ENCODE results near the gene NFATC2.

Gene NFATC2

DNA sequence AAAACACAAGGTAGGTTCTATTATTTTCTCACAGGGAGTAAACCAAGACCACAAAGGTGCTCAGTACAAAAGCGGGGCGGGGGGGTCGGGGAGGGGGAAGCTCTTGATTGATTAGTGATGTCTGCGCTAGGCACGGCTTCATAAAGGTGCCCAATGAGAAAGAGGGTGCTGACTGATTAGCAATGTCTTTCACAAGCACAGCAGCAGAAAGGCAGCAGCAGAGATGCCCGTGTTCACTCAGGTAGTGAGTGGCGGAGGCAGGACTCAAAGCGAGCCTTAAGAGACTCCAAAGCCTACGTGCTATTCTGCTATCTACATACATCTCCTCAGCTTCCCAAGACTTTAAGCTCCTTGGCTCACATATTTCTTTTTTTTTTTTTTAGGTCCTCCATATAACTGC is 20.3 kb downstream of the NFATC2 start:
- H3K27ac ChIP-seq, result no peak overlapping the region
- TF ChIP-seq, protein P1, sequence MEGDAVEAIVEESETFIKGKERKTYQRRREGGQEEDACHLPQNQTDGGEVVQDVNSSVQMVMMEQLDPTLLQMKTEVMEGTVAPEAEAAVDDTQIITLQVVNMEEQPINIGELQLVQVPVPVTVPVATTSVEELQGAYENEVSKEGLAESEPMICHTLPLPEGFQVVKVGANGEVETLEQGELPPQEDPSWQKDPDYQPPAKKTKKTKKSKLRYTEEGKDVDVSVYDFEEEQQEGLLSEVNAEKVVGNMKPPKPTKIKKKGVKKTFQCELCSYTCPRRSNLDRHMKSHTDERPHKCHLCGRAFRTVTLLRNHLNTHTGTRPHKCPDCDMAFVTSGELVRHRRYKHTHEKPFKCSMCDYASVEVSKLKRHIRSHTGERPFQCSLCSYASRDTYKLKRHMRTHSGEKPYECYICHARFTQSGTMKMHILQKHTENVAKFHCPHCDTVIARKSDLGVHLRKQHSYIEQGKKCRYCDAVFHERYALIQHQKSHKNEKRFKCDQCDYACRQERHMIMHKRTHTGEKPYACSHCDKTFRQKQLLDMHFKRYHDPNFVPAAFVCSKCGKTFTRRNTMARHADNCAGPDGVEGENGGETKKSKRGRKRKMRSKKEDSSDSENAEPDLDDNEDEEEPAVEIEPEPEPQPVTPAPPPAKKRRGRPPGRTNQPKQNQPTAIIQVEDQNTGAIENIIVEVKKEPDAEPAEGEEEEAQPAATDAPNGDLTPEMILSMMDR (conservative IDR thresholded peaks at IDR 0.05), result no peak

GRCh38 chr20:51517839-51518238 is 24.7 kb downstream of the NFATC2 start:
- no peak overlapping the region for H3K27ac ChIP-seq
- TF ChIP-seq, protein P1 (conservative IDR thresholded peaks at IDR 0.05), result no peak

DNA sequence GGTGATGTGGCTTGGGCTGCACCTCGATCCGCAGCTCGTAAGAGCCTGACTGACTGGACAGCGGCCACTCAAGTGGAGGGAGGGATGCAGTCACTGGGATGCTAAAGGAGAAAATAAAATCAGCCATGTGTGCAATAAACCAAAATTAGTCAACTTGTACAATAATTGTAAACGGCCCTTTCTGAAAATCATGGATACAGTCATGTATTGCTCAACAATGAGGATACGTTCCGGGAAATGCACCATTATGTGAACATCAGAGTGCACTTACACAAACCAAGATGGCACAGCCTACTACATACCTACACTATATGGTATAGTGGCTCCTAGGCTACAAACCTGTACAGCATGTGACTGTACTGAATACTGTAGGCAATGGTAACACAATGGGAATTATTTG is 25.7 kb downstream of the NFATC2 start:
- TF ChIP-seq, protein P1 (conservative IDR thresholded peaks at IDR 0.05), result no peak
- H3K27ac ChIP-seq, result no peak overlapping the region

- TF ChIP-seq, protein P1 (conservative IDR thresholded peaks at IDR 0.05), result no peak
- no peak overlapping the region for H3K27ac ChIP-seq
Observed at GRCh38 chr20:51514836-51515235, 27.7 kb downstream of the NFATC2 start.

DNA sequence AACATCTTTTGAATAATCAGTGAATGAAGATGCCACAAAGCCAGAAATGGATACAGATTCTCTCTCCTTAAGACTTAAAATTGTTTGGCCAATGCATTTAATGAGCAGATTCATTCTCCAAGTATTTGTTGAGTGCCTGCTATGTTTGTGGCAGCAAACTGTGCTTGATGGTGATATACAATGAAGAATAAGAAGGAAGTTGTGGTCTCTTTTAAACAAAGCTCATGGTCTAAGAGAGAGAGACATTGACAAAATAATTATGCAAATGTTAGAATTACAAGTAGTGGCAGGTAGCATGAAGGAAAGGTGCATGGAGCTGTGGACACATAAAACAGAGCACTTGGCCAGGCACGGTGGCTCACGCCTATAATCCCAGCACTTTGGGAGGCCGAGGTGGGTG is 28.3 kb downstream of the NFATC2 start:
- TF ChIP-seq, protein P1 (conservative IDR thresholded peaks at IDR 0.05), result no peak
- no peak overlapping the region for H3K27ac ChIP-seq

DNA sequence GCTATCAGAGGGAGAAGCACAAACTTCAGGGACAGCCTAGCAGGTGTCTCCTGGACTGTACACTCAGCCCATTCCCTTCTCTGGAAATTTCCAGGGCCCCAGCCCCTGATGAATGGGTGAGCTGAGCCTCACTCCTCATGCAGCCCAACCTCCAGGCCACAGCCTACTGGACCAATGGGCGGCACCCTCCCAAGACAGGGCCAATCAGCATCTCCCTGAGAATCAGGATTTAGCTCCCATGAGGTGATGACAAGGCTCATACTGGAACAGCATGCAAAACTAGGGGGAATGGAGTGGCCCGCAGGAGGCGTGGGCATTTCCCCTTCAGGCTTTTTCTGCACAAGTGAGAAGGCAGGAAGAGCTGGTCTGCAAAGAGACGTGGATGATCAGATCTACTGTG is 29.0 kb downstream of the NFATC2 start:
- H3K27ac ChIP-seq, result no peak overlapping the region
- TF ChIP-seq, protein P1 (conservative IDR thresholded peaks at IDR 0.05), result no peak

- H3K27ac ChIP-seq, result no peak overlapping the region
- TF ChIP-seq, protein P1 (conservative IDR thresholded peaks at IDR 0.05), result no peak
Observed at GRCh38 chr20:51512645-51513044, 29.9 kb downstream of the NFATC2 start.

Data from VCaP (cell line).